ENCODE data around the gene KIF13A.

DNA sequence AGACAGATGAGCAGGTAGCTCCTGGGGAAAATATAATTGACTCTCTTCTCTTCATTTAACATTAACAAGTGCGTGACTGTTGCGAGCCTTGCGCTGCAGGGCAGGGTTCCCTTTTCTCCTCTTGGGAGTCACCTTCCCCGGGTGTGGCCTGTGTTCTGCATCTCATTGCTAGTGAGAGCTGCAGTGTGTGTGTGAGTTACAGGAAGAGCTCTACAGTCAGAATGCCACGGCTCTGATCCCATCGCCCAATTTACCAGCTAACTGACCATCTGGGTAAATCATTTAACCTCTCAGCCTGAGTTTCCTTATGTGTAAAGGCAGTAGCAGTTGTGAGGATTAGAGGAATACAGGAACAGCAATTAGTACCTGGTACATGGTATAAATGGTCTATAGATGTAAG is 173.9 kb downstream of the KIF13A start:
- TF ChIP-seq POLR2A (IDR thresholded peaks at IDR 0.05; ENCODE audit: low read depth, low read length) = no peak
- TF ChIP-seq, protein P1, sequence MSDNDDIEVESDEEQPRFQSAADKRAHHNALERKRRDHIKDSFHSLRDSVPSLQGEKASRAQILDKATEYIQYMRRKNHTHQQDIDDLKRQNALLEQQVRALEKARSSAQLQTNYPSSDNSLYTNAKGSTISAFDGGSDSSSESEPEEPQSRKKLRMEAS (IDR thresholded peaks at IDR 0.05; ENCODE audit: insufficient read depth, insufficient read length) = no peak
- no peak for TF ChIP-seq MYC (IDR thresholded peaks at IDR 0.05; ENCODE audit: low read depth, low read length)
- TF ChIP-seq, protein P2, sequence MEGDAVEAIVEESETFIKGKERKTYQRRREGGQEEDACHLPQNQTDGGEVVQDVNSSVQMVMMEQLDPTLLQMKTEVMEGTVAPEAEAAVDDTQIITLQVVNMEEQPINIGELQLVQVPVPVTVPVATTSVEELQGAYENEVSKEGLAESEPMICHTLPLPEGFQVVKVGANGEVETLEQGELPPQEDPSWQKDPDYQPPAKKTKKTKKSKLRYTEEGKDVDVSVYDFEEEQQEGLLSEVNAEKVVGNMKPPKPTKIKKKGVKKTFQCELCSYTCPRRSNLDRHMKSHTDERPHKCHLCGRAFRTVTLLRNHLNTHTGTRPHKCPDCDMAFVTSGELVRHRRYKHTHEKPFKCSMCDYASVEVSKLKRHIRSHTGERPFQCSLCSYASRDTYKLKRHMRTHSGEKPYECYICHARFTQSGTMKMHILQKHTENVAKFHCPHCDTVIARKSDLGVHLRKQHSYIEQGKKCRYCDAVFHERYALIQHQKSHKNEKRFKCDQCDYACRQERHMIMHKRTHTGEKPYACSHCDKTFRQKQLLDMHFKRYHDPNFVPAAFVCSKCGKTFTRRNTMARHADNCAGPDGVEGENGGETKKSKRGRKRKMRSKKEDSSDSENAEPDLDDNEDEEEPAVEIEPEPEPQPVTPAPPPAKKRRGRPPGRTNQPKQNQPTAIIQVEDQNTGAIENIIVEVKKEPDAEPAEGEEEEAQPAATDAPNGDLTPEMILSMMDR (IDR thresholded peaks at IDR 0.05; ENCODE audit: extremely low read depth in 1 of 2, insufficient read depth in 1 of 2, low read depth in 1 of 2, low read length in 2 of 2) = no peak
- TF ChIP-seq EZH2 (IDR thresholded peaks at IDR 0.05; ENCODE audit: borderline replicate concordance, low read depth, low read length, severe bottlenecking) = no peak
- no peak for TF ChIP-seq POLR2AphosphoS5 (IDR thresholded peaks at IDR 0.05; ENCODE audit: insufficient read depth, low read depth, low read length)

Data from endothelial cell of umbilical vein (primary cell).